ENCODE data around the gene ASAP3.

Gene ASAP3

GRCh38 chr1:23459338-23459757 lies 24.6 kb downstream of the ASAP3 start:
- ChIA-PET POLR2A (no interaction called here), CTCF (interaction anchor here (0.9 kb wide), 1 partner anchor 47 kb away, joined by 3 read pairs; no protein-coding TSS in a partner anchor)
- DNase-seq (ENCODE audit: low read depth, low spot score): no peak
- no peak overlapping the region for H3K4me3 ChIP-seq (ENCODE audit: low read depth, low read length)
- no peak for TF ChIP-seq CTCF (IDR thresholded peaks at IDR 0.05; ENCODE audit: insufficient read depth, low read length, missing control alignments)

GRCh38 chr1:23456226-23456625 lies 27.8 kb downstream of the ASAP3 start:
- ChIA-PET POLR2A (no interaction called here), CTCF (no interaction called here)
- no peak overlapping the region for H3K4me3 ChIP-seq (ENCODE audit: low read depth, low read length)
- DNase-seq (ENCODE audit: low read depth, low spot score): no peak
- TF ChIP-seq CTCF (IDR thresholded peaks at IDR 0.05; ENCODE audit: insufficient read depth, low read length, missing control alignments): no peak

- DNase-seq (ENCODE audit: low read depth, low spot score): no peak
- ChIA-PET POLR2A (interaction anchor here (0.7 kb wide), 1 partner anchor 78 kb away, joined by 4 read pairs; no protein-coding TSS in a partner anchor), CTCF (no interaction called here)
- no peak overlapping the region for H3K4me3 ChIP-seq (ENCODE audit: low read depth, low read length)
- TF ChIP-seq CTCF (IDR thresholded peaks at IDR 0.05; ENCODE audit: insufficient read depth, low read length, missing control alignments): no peak
These were observed 30.5 kb downstream of the ASAP3 start for GRCh38 chr1:23453455-23454000.

- CTCF ChIA-PET: interaction anchor here (0.6 to 1.4 kb wide), 4 partner anchors 23 to 479 kb away, joined by 3 to 5 read pairs (median 3); partner anchors contain the start of gene LACTBL1
- DNase-seq (ENCODE audit: low read depth, low spot score): no peak
- H3K4me3 ChIP-seq (ENCODE audit: low read depth, low read length): no peak overlapping the region
- POLR2A ChIA-PET: interaction anchor here (1.0 kb wide), 1 partner anchor 25 kb away, joined by 5 read pairs; no protein-coding TSS in a partner anchor
- TF ChIP-seq CTCF (IDR thresholded peaks at IDR 0.05; ENCODE audit: insufficient read depth, low read length, missing control alignments): no peak
These were observed 32.0 kb downstream of the ASAP3 start for GRCh38 chr1:23452011-23452411.

- H3K4me3 ChIP-seq (ENCODE audit: low read depth, low read length): no peak overlapping the region
- no peak for TF ChIP-seq CTCF (IDR thresholded peaks at IDR 0.05; ENCODE audit: insufficient read depth, low read length, missing control alignments)
- no peak for DNase-seq (ENCODE audit: low read depth, low spot score)
- ChIA-PET CTCF (interaction anchor here (1.3 to 1.4 kb wide), 3 partner anchors 23 to 478 kb away, joined by 3 to 5 read pairs (median 3); partner anchors contain the start of gene LACTBL1), POLR2A (interaction anchor here (1.0 kb wide), 1 partner anchor 24 kb away, joined by 5 read pairs; no protein-coding TSS in a partner anchor)
These were observed 32.5 kb downstream of the ASAP3 start for GRCh38 chr1:23451441-23451840.

GRCh38 chr1:23450894-23451293 lies 33.1 kb downstream of the ASAP3 start:
- no peak overlapping the region for H3K4me3 ChIP-seq (ENCODE audit: low read depth, low read length)
- TF ChIP-seq CTCF (IDR thresholded peaks at IDR 0.05; ENCODE audit: insufficient read depth, low read length, missing control alignments): no peak
- no peak for DNase-seq (ENCODE audit: low read depth, low spot score)
- ChIA-PET CTCF (interaction anchor here (0.6 to 1.3 kb wide), 3 partner anchors 38 to 478 kb away, joined by 3 read pairs; partner anchors contain the start of gene LACTBL1), POLR2A (no interaction called here)

Data from AG04449 (cell line).